ENCODE results near the gene C7orf57. TPM values are rescaled to one million over a fixed set of nuclear protein-coding genes. Genes with fewer than 3 reads are reported as not detected.

The C7orf57 gene
- total and polyA plus RNA-seq, 2 experiments from 2014 or later: 0.42 to 2.1 TPM

DNA sequence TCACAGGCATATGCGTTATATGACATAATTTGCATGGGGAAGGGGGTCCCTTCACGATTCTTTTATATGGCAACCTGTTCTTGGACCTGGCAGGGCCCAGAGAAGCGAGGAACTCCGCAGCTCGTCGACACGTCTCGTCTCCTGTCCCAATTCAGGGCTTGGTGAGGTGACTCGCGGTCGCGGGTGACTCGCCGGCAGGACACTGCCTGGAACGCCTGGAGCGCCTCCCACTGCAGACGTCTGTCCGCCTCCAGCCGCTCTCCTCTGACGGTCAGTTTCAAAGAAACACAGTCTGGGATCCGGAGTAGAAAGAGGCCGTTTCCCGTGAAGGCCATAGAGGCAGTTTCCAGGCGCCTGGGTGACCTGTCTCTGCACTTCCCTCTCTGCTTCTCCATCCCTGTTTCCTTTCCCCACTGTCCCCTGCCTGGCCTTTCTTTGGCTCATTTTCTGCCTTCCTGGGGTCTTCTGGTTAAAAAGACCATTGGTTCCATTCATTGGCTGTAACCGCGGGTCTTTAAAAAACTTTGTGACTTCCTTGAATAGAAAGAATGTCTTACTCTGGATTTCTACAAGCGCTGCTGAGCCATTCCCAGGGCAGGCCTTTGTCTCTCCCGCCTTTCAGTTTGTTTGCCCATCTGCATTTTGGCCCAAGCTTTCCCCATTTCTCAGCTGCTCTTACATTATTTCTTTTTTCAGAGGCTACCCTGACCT, 54.9 kb downstream of the C7orf57 start (continued):
- TF ChIP-seq, protein P1, sequence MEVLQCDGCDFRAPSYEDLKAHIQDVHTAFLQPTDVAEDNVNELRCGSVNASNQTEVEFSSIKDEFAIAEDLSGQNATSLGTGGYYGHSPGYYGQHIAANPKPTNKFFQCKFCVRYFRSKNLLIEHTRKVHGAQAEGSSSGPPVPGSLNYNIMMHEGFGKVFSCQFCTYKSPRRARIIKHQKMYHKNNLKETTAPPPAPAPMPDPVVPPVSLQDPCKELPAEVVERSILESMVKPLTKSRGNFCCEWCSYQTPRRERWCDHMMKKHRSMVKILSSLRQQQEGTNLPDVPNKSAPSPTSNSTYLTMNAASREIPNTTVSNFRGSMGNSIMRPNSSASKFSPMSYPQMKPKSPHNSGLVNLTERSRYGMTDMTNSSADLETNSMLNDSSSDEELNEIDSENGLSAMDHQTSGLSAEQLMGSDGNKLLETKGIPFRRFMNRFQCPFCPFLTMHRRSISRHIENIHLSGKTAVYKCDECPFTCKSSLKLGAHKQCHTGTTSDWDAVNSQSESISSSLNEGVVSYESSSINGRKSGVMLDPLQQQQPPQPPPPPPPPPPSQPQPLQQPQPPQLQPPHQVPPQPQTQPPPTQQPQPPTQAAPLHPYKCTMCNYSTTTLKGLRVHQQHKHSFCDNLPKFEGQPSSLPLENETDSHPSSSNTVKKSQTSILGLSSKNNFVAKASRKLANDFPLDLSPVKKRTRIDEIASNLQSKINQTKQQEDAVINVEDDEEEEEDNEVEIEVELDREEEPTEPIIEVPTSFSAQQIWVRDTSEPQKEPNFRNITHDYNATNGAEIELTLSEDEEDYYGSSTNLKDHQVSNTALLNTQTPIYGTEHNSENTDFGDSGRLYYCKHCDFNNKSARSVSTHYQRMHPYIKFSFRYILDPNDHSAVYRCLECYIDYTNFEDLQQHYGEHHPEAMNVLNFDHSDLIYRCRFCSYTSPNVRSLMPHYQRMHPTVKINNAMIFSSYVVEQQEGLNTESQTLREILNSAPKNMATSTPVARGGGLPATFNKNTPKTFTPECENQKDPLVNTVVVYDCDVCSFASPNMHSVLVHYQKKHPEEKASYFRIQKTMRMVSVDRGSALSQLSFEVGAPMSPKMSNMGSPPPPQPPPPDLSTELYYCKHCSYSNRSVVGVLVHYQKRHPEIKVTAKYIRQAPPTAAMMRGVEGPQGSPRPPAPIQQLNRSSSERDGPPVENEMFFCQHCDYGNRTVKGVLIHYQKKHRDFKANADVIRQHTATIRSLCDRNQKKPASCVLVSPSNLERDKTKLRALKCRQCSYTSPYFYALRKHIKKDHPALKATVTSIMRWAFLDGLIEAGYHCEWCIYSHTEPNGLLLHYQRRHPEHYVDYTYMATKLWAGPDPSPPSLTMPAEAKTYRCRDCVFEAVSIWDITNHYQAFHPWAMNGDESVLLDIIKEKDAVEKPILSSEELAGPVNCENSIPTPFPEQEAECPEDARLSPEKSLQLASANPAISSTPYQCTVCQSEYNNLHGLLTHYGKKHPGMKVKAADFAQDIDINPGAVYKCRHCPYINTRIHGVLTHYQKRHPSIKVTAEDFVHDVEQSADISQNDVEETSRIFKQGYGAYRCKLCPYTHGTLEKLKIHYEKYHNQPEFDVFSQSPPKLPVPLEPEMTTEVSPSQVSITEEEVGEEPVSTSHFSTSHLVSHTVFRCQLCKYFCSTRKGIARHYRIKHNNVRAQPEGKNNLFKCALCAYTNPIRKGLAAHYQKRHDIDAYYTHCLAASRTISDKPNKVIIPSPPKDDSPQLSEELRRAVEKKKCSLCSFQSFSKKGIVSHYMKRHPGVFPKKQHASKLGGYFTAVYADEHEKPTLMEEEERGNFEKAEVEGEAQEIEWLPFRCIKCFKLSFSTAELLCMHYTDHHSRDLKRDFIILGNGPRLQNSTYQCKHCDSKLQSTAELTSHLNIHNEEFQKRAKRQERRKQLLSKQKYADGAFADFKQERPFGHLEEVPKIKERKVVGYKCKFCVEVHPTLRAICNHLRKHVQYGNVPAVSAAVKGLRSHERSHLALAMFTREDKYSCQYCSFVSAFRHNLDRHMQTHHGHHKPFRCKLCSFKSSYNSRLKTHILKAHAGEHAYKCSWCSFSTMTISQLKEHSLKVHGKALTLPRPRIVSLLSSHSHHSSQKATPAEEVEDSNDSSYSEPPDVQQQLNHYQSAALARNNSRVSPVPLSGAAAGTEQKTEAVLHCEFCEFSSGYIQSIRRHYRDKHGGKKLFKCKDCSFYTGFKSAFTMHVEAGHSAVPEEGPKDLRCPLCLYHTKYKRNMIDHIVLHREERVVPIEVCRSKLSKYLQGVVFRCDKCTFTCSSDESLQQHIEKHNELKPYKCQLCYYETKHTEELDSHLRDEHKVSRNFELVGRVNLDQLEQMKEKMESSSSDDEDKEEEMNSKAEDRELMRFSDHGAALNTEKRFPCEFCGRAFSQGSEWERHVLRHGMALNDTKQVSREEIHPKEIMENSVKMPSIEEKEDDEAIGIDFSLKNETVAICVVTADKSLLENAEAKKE (CRISPR knock-in tag; IDR thresholded peaks at IDR 0.05): no peak
- TF ChIP-seq NANOG (IDR thresholded peaks at IDR 0.05; ENCODE audit: borderline replicate concordance) (no peak), STAT1 (IDR thresholded peaks at IDR 0.05; ENCODE audit: unreplicated experiment) (no peak), POLR2AphosphoS5 (IDR thresholded peaks at IDR 0.05; ENCODE audit: low read depth) (no peak), EZH2 (IDR thresholded peaks at IDR 0.05; ENCODE audit: low read depth, unreplicated experiment) (no peak), EZH2phosphoT487 (IDR thresholded peaks at IDR 0.05; ENCODE audit: unreplicated experiment) (no peak), CREB1 (CRISPR knock-in tag; IDR thresholded peaks at IDR 0.05; ENCODE audit: low read depth) (no peak)
- TF ChIP-seq, protein P2, sequence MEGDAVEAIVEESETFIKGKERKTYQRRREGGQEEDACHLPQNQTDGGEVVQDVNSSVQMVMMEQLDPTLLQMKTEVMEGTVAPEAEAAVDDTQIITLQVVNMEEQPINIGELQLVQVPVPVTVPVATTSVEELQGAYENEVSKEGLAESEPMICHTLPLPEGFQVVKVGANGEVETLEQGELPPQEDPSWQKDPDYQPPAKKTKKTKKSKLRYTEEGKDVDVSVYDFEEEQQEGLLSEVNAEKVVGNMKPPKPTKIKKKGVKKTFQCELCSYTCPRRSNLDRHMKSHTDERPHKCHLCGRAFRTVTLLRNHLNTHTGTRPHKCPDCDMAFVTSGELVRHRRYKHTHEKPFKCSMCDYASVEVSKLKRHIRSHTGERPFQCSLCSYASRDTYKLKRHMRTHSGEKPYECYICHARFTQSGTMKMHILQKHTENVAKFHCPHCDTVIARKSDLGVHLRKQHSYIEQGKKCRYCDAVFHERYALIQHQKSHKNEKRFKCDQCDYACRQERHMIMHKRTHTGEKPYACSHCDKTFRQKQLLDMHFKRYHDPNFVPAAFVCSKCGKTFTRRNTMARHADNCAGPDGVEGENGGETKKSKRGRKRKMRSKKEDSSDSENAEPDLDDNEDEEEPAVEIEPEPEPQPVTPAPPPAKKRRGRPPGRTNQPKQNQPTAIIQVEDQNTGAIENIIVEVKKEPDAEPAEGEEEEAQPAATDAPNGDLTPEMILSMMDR (conservative IDR thresholded peaks at IDR 0.05; ENCODE audit: low read depth in 2 of 2): no peak
